ENCODE data around the gene THSD7B. TPM values are rescaled to one million over a fixed set of nuclear protein-coding genes. Genes with fewer than 3 reads are reported as not detected.

Gene THSD7B
- total and polyA plus RNA-seq, 9 donors: 0.10 to 0.82 (median 0.37) TPM; not detected in 1

DNA sequence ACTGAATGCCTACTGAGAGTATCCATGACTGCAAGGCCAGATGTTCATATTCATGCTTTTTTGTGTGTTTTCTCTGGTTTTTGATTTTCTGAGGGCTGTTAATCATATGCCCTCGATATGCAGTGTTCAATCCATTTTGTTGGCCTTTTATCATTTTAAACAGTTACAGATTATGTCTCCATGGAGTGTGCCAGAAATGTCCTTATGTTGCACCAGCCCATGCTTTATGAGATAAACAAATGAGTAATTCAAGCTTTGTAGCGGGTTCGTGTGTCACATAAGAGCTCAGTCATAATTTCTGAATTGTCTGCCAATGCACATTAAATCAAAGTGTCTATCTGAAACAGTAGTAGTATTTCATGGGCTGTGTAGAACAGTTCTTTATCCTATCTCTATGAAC, 583.0 kb downstream of the THSD7B start:
- no peaks in the 10 kb centered on the region for H3K36me3 ChIP-seq
- H3K4me1 ChIP-seq (ENCODE audit: insufficient read depth): no peaks in the 10 kb centered on the region
- no peaks in the 10 kb centered on the region for H3K9me3 ChIP-seq
- no peak overlapping the region for H3K4me3 ChIP-seq
- H3K27me3 ChIP-seq: no peaks in the 10 kb centered on the region
- intact Hi-C loops (cut with DNase I): loop anchor here in 1 of 4 donors (10.0 kb wide), 1 partner anchor 794 kb away; no protein-coding TSS in a partner anchor
- DNase-seq: no peak
- 65 to 73% (median 70%) methylated on average over 3 of the region's 3 CpGs for WGBS, 3 donors
- no peak overlapping the region for H3K27ac ChIP-seq
- TF ChIP-seq EP300 (IDR thresholded peaks at IDR 0.05) (no peak), POLR2A (IDR thresholded peaks at IDR 0.05) (no peak)
- TF ChIP-seq, protein P1, sequence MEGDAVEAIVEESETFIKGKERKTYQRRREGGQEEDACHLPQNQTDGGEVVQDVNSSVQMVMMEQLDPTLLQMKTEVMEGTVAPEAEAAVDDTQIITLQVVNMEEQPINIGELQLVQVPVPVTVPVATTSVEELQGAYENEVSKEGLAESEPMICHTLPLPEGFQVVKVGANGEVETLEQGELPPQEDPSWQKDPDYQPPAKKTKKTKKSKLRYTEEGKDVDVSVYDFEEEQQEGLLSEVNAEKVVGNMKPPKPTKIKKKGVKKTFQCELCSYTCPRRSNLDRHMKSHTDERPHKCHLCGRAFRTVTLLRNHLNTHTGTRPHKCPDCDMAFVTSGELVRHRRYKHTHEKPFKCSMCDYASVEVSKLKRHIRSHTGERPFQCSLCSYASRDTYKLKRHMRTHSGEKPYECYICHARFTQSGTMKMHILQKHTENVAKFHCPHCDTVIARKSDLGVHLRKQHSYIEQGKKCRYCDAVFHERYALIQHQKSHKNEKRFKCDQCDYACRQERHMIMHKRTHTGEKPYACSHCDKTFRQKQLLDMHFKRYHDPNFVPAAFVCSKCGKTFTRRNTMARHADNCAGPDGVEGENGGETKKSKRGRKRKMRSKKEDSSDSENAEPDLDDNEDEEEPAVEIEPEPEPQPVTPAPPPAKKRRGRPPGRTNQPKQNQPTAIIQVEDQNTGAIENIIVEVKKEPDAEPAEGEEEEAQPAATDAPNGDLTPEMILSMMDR (IDR thresholded peaks at IDR 0.05): no peak

GRCh38 chr2:137357634-137358033, 592.3 kb downstream of the THSD7B start:
- H3K9me3 ChIP-seq: no peaks in the 10 kb centered on the region
- no peaks in the 10 kb centered on the region for H3K36me3 ChIP-seq
- DNase-seq: no peak
- H3K27me3 ChIP-seq: no peaks in the 10 kb centered on the region
- H3K4me1 ChIP-seq (ENCODE audit: insufficient read depth): no peaks in the 10 kb centered on the region
- TF ChIP-seq, protein P1 (IDR thresholded peaks at IDR 0.05): no peak
- TF ChIP-seq POLR2A (IDR thresholded peaks at IDR 0.05) (no peak), EP300 (IDR thresholded peaks at IDR 0.05) (no peak)
- no peak overlapping the region for H3K27ac ChIP-seq
- H3K4me3 ChIP-seq: no peak overlapping the region
- intact Hi-C loops (cut with DNase I): no loop called here

GRCh38 chr2:137367361-137367760, 602.0 kb downstream of the THSD7B start:
- Histone ChIP-seq H3K36me3 (no peaks in the 10 kb centered on the region), H3K4me3 (no peak overlapping the region), H3K9me3 (no peaks in the 10 kb centered on the region), H3K27ac (no peak overlapping the region), H3K27me3 (no peaks in the 10 kb centered on the region), H3K4me1 (ENCODE audit: insufficient read depth) (no peaks in the 10 kb centered on the region)
- intact Hi-C loops (cut with DNase I): no loop called here
- WGBS, 3 donors: 6 to 24% (median 11%) methylated on average over 1 of the region's 1 CpG
- TF ChIP-seq POLR2A (IDR thresholded peaks at IDR 0.05): no peak
- TF ChIP-seq, protein P1 (IDR thresholded peaks at IDR 0.05): no peak
- no peak for TF ChIP-seq EP300 (IDR thresholded peaks at IDR 0.05)
- no peak for DNase-seq

DNA sequence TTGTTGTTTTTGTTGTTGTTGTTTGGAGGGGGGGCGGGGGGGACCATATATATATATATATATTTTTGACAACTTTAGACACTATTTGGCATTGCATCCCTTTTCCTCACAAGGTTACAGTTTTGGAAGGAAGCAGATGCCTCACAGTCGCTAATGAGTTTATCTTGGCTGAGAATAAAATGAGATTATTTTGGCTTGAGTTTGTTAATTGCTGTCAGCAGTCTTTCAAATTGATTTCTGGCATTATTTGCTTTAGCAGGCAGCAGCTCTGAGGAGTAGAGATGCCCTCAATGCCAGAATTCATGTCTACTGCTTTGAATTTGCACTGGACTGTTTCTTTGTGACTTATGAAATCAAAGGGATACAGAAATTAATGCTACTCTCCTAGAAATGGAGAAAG, 603.8 kb downstream of the THSD7B start:
- TF ChIP-seq, protein P1 (IDR thresholded peaks at IDR 0.05): no peak
- TF ChIP-seq POLR2A (IDR thresholded peaks at IDR 0.05) (no peak), EP300 (IDR thresholded peaks at IDR 0.05) (no peak)
- no peaks in the 10 kb centered on the region for H3K36me3 ChIP-seq
- H3K4me1 ChIP-seq (ENCODE audit: insufficient read depth): no peaks in the 10 kb centered on the region
- no peaks in the 10 kb centered on the region for H3K9me3 ChIP-seq
- no peak overlapping the region for H3K27ac ChIP-seq
- no peaks in the 10 kb centered on the region for H3K27me3 ChIP-seq
- no peak overlapping the region for H3K4me3 ChIP-seq
- no peak for DNase-seq
- WGBS, 3 donors: 21 to 35% (median 26%) methylated on average over 2 of the region's 2 CpGs
- intact Hi-C loops (cut with DNase I): no loop called here
